ENCODE measurements around the gene RNU1-1. TPM values are rescaled to one million over a fixed set of nuclear protein-coding genes. Genes with fewer than 3 reads are reported as not detected.
A peak's percentile ranks its signal among the peaks of the same experiment; 100 is the strongest.
"Not testable (repeated sequence)": the region's sequence is repeated elsewhere in the genome, so short reads cannot be mapped to it uniquely, and the experiment has no call there.

The RNU1-1 gene
- total RNA-seq = 3,526 and 4,195 TPM in 2 replicates

GRCh38 chr1:16514107-16515055 lies at the start of gene RNU1-1:
Gene RNU1-1, minus strand, starts transcription at chr1:16514285.
- H3K27me3 Mint-ChIP-seq = peaks cover 12% of the 10 kb centered on the region
- DNase-seq (peak; percentile 79), ATAC-seq (ENCODE audit: low read depth) (peak; percentile 47)
- H3K36me3 Mint-ChIP-seq (ENCODE audit: low read depth); CTCF ChIA-PET; H3K4me1 Mint-ChIP-seq; H3K27ac Mint-ChIP-seq; H3K9me3 Mint-ChIP-seq; H3K4me3 Mint-ChIP-seq: not testable (repeated sequence)
- POLR2A ChIA-PET = interaction anchor here (0.6 to 2.1 kb wide), 41 partner anchors 10 to 817 kb away, joined by 3 to 33 read pairs (median 4); partner anchors contain the start of genes FBXO42, NBPF1, NECAP2 and SZRD1
- intact Hi-C loops (cut with micrococcal nuclease) = loop anchor here (2.0 to 10.0 kb wide), 2 partner anchors 74 to 440 kb away; partner anchors contain the start of gene NECAP2

- H3K36me3 Mint-ChIP-seq (ENCODE audit: low read depth); H3K4me1 Mint-ChIP-seq; H3K27me3 Mint-ChIP-seq; ATAC-seq (ENCODE audit: low read depth); H3K27ac Mint-ChIP-seq; CTCF ChIA-PET; DNase-seq; intact Hi-C loops (cut with micrococcal nuclease); H3K4me3 Mint-ChIP-seq; H3K9me3 Mint-ChIP-seq; POLR2A ChIA-PET: not testable (repeated sequence)
Observed at GRCh38 chr1:16561035-16561434, 47.0 kb upstream of the RNU1-1 start.

- CTCF ChIA-PET; DNase-seq; H3K9me3 Mint-ChIP-seq; H3K27ac Mint-ChIP-seq; H3K36me3 Mint-ChIP-seq (ENCODE audit: low read depth); intact Hi-C loops (cut with micrococcal nuclease); H3K27me3 Mint-ChIP-seq; POLR2A ChIA-PET; H3K4me1 Mint-ChIP-seq; H3K4me3 Mint-ChIP-seq; ATAC-seq (ENCODE audit: low read depth): not testable (repeated sequence)
Observed at GRCh38 chr1:16560498-16560897, 46.4 kb upstream of the RNU1-1 start.

- ATAC-seq (ENCODE audit: low read depth); H3K27me3 Mint-ChIP-seq; H3K4me3 Mint-ChIP-seq; POLR2A ChIA-PET; DNase-seq; H3K27ac Mint-ChIP-seq; H3K36me3 Mint-ChIP-seq (ENCODE audit: low read depth); intact Hi-C loops (cut with micrococcal nuclease); H3K9me3 Mint-ChIP-seq; CTCF ChIA-PET; H3K4me1 Mint-ChIP-seq: not testable (repeated sequence)
Observed at GRCh38 chr1:16559688-16560087, 45.6 kb upstream of the RNU1-1 start.

DNA sequence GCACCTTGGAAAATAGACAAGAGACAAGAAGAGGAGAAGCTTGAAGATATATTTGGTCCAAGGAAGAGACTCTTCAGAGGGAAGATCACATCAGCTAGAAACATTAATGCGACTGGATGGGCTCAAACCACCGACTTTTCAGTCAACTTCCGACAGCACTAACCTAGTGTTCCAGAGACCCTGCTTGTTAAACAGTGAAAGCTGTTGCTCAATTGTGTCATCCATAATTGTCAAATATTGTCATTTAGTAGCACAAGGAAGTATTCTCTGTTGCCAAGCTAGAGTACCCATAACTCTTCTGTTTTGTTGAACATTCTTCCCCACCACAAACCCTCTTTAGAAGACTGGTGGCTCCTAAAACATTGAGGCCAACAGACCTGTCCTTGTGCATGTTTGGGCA lies 42.9 kb upstream of the RNU1-1 start:
- intact Hi-C loops (cut with micrococcal nuclease); H3K27me3 Mint-ChIP-seq; H3K4me1 Mint-ChIP-seq; H3K4me3 Mint-ChIP-seq; CTCF ChIA-PET; H3K27ac Mint-ChIP-seq; POLR2A ChIA-PET; DNase-seq; H3K9me3 Mint-ChIP-seq; H3K36me3 Mint-ChIP-seq (ENCODE audit: low read depth); ATAC-seq (ENCODE audit: low read depth): not testable (repeated sequence)

- H3K4me1 Mint-ChIP-seq; intact Hi-C loops (cut with micrococcal nuclease); CTCF ChIA-PET; H3K27me3 Mint-ChIP-seq; ATAC-seq (ENCODE audit: low read depth); H3K27ac Mint-ChIP-seq; H3K4me3 Mint-ChIP-seq; DNase-seq; H3K9me3 Mint-ChIP-seq; H3K36me3 Mint-ChIP-seq (ENCODE audit: low read depth); POLR2A ChIA-PET: not testable (repeated sequence)
Observed at GRCh38 chr1:16553244-16553643, 39.2 kb upstream of the RNU1-1 start.

DNA sequence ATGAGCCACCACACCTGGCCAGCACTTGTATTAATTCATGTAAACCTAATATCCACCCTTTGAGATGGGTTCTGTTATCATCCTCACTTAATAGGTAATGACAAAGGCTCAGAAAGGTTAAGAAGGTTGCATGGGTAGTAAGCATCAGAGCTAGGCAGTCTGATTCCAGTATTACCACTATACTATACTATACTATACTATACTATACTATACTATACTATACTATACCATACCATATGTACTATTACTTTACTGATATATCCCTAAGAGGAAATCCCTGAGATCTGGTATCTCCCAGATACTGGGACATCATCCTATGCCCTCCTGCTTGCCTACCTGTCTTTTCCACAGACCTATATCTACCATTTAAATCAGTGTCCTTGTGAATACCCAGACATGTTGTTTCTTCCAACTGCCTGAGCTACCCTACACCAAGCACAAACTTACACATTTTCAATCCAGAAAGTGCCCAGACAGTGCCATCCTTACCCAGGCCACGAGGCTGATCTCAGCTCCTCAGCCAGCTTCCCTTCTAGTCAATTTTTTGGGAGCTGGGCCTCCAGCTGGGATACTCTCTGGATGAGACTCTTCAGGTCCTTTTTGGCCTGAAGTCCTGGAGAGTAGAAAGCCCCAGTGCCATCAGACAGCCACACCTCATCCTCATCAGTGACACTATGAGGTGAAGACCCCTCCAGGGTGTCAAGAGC lies 36.3 kb upstream of the RNU1-1 start:
- DNase-seq; intact Hi-C loops (cut with micrococcal nuclease); CTCF ChIA-PET; H3K4me1 Mint-ChIP-seq; ATAC-seq (ENCODE audit: low read depth); H3K9me3 Mint-ChIP-seq; H3K36me3 Mint-ChIP-seq (ENCODE audit: low read depth); H3K4me3 Mint-ChIP-seq; H3K27ac Mint-ChIP-seq; POLR2A ChIA-PET; H3K27me3 Mint-ChIP-seq: not testable (repeated sequence)

DNA sequence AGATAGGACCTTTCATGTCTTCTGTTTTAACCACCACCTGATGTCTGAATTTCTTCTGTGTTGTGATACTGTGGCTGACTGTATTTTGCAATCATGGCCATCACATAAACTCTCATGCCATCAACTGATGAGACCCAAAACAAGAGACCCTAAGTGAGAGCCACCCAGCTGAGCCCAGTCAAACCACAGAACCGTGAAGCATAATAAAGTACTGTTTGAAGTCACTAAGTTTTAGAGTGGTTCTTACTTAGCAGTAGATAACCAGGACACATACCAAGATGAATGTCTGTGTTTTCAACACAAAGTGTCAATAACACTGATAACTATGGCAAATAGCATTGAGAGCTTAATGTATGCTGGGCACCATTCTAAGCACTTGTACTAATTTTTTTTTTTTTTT lies 35.5 kb upstream of the RNU1-1 start:
- ATAC-seq (ENCODE audit: low read depth); intact Hi-C loops (cut with micrococcal nuclease); POLR2A ChIA-PET: not testable (repeated sequence)

DNA sequence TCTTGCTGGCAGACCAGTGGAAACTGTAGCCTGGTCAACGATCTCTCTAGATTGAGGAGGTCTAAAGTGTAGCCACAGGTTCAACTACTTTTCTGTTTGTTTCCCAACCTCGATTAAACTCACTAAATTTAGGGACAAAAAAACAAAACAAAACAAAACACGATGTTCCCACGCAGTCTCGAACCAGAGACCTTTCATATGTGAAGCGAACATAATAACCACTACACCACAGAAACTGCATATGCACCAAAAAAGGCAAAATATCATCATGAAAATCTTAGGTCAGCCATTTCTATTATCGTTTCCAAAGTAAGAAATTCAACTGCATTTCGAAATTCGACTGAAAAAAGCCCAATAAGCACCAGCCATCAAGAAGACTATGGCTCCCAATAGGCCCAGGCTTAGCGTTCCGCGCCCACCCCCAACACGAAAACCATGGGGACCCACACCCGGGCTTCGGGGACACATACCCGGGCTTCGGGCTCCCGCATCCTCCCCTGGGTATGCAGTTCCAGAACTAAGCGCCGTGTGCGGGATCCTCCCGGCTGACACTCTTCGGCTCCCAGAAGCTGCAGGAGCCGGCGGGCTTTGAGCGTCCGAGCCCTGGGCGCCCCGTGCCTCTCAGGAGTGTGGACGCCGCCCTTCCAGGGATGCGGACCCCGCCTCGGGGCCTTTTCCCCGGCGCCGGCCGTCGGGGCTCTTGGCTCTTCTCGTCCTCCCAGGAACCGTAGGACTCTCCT lies 33.6 kb upstream of the RNU1-1 start:
- POLR2A ChIA-PET; H3K4me1 Mint-ChIP-seq; CTCF ChIA-PET; H3K27me3 Mint-ChIP-seq; H3K36me3 Mint-ChIP-seq (ENCODE audit: low read depth); H3K4me3 Mint-ChIP-seq; intact Hi-C loops (cut with micrococcal nuclease); H3K9me3 Mint-ChIP-seq; ATAC-seq (ENCODE audit: low read depth); DNase-seq; H3K27ac Mint-ChIP-seq: not testable (repeated sequence)

More for the DNA sequence above, 35.5 kb upstream of the RNU1-1 start:
- H3K27me3 Mint-ChIP-seq; CTCF ChIA-PET; DNase-seq; H3K27ac Mint-ChIP-seq; H3K4me1 Mint-ChIP-seq; H3K4me3 Mint-ChIP-seq; H3K36me3 Mint-ChIP-seq (ENCODE audit: low read depth); H3K9me3 Mint-ChIP-seq: not testable (repeated sequence)

DNA sequence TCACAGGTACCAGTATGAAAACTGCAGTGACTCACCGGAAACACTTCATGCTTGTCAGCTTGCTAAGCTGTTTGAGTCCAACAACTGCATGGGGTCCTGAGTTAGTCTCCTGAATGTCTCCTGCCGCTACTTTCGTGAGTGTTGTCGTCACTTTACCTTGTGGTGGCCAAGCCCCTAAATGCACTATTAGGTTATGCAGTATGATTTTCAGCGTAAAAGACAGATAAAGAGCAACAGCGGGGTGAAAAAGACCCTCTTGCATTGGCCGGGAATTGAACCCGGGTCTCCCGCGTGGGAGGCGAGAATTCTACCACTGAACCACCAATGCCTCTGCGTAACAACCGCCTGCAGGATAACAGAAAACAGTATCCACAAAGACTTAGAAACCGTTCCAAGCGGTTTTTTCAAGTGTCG lies 31.6 kb upstream of the RNU1-1 start:
- DNase-seq = not testable (repeated sequence)

DNA sequence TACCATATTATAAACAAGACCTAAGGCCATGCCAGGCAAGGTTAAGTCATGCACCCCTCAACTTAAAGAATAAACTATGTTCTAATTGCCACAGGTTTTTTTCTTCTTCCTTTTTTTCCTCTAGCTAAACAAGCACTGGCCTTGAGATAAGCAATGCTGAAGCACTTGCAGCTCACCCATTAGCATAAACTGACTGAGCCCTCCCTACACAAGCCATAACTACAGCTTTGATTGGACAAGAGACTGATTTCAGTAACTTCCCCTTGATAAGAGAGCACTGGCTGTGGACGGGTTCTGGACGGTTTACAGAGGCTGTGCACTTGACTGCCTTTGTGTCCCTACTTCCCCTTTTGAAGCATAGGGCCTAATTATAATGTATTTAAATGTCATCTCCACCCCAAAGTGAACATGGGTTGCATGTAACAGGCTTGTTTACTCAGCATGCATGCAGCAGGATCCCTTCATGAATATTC lies 26.4 kb upstream of the RNU1-1 start:
- ATAC-seq (ENCODE audit: low read depth) = peak; percentile 50
- H3K9me3 Mint-ChIP-seq; H3K36me3 Mint-ChIP-seq (ENCODE audit: low read depth); H3K27me3 Mint-ChIP-seq; DNase-seq; intact Hi-C loops (cut with micrococcal nuclease): not testable (repeated sequence)
- peaks cover 22% of the 10 kb centered on the region for H3K4me1 Mint-ChIP-seq
- H3K27ac Mint-ChIP-seq = peak overlapping the region; percentile 78
- ChIA-PET CTCF (interaction anchor here (0.6 kb wide), 1 partner anchor 940 kb away, joined by 3 read pairs; no protein-coding TSS in a partner anchor), POLR2A (interaction anchor here (0.6 to 0.7 kb wide), 2 partner anchors 26 to 510 kb away, joined by 4 to 6 read pairs; partner anchors contain the start of gene RNU1-1)
- peak overlapping the region; percentile 28 for H3K4me3 Mint-ChIP-seq

More for the DNA sequence above, 31.6 kb upstream of the RNU1-1 start:
- intact Hi-C loops (cut with micrococcal nuclease); H3K27ac Mint-ChIP-seq; CTCF ChIA-PET; H3K9me3 Mint-ChIP-seq; H3K36me3 Mint-ChIP-seq (ENCODE audit: low read depth); H3K4me3 Mint-ChIP-seq; POLR2A ChIA-PET; H3K27me3 Mint-ChIP-seq: not testable (repeated sequence)
- ATAC-seq (ENCODE audit: low read depth) = peak; percentile 37
- peaks cover 10% of the 10 kb centered on the region for H3K4me1 Mint-ChIP-seq
